GM12874 (cell line): Measurements from ENCODE around the gene ZNF831.

Experiments
- TF ChIP-seq, protein P1 (sequence below): IDR thresholded peaks from 2 replicates; pipeline ENCODE4 v1.5.1; 2011; ENCODE audit warnings: low read depth, mild to moderate bottlenecking, control low read depth, low read length, moderate library complexity; ENCODE audit not compliant: insufficient read depth

Gene ZNF831

DNA sequence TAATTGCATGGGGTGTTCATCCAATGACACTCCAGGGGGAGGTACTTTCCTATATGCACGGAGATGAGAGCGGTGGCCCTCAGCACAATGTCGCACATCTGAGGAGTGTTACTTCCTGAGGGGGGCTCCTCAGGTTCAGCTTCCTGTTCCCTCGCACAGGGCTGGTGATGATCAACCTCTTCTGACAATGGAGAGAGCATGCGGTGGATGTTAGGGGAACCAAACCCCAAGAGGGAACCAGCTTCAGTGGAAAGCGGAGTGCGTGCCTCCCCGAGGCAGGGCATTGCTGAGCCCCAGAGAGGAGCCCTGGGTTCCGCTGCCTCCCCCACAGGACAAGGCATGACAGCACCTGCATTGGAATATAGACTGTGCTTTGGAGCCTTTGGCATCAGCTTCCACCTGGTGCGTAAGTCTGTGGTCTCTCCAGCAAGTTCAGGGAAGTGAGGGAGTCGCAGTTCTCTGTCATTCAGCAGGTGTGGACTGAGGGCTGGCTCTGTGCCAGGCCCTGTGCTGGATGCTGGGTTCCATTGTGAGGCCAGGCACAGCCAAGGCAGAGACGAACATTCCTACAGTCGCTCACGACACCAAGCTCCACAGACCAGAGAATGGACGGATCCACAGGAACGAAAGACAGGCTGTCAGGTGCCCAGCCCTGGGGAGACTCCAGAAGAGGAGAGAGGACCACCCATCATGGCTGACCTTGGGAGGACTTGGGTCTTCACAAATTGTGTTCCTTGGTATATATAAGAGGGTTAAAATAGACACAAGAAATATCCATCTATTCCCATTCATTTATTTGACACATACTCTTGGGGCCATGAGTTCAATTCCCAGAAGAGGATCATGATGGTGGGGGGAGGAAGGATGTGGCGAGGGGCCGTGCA, 3.9 kb upstream of the ZNF831 start:
- TF ChIP-seq, protein P1, sequence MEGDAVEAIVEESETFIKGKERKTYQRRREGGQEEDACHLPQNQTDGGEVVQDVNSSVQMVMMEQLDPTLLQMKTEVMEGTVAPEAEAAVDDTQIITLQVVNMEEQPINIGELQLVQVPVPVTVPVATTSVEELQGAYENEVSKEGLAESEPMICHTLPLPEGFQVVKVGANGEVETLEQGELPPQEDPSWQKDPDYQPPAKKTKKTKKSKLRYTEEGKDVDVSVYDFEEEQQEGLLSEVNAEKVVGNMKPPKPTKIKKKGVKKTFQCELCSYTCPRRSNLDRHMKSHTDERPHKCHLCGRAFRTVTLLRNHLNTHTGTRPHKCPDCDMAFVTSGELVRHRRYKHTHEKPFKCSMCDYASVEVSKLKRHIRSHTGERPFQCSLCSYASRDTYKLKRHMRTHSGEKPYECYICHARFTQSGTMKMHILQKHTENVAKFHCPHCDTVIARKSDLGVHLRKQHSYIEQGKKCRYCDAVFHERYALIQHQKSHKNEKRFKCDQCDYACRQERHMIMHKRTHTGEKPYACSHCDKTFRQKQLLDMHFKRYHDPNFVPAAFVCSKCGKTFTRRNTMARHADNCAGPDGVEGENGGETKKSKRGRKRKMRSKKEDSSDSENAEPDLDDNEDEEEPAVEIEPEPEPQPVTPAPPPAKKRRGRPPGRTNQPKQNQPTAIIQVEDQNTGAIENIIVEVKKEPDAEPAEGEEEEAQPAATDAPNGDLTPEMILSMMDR = no peak

DNA sequence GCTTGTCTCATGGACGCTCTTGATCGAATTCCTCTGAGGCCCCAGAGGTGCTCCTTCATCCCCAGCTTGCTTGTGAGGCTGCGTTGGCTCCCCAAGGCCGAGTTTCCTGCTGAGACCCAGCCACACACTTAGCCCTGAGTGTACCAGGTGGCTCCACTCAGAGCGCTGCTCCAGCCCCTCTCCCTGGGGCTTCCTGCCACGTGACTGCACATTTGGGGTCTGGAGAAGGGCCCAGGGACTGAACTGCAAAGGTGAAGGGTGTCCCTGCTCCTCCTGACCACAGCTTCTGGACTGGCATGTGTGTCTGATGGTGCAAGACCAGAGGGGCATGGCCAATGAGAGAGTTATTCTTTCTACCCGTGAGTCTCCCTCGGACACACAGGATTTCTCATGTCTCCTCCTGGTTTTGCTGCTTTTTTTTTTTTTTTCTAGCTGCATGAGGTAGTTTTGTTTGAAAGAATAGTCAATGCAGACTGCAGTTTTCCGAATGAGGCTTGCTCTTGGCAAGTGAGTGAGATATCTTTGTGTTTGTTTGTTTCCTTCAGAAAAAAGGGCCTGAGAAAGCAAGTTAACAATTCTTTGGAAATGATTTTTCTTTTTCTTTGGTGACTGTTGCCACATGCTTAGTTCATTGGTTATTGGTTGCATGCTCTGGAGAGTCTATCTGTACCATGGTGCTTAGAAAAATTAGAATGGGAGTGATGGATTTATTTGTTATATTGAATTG, 3.1 kb upstream of the ZNF831 start:
- TF ChIP-seq, protein P1 = no peak

DNA sequence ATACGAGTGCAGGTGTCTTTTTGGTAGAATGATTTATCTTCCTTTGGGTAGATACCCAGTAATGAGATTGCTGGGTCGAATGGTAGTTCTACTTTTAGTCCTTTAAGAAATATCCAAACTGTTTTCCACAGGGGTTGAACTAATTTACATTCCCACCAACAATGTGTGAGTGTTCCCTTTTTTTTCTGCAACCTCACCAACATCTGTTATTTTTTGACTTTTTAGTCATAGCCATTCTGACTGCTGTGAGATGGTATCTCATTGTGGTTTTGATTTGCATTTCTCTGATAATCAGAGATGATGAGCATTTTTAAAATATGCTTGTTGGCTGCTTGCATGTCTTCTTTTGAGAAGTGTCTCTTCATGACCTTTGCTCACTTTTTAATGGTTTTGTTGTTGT, 1.9 kb upstream of the ZNF831 start:
- TF ChIP-seq, protein P1 = no peak

DNA sequence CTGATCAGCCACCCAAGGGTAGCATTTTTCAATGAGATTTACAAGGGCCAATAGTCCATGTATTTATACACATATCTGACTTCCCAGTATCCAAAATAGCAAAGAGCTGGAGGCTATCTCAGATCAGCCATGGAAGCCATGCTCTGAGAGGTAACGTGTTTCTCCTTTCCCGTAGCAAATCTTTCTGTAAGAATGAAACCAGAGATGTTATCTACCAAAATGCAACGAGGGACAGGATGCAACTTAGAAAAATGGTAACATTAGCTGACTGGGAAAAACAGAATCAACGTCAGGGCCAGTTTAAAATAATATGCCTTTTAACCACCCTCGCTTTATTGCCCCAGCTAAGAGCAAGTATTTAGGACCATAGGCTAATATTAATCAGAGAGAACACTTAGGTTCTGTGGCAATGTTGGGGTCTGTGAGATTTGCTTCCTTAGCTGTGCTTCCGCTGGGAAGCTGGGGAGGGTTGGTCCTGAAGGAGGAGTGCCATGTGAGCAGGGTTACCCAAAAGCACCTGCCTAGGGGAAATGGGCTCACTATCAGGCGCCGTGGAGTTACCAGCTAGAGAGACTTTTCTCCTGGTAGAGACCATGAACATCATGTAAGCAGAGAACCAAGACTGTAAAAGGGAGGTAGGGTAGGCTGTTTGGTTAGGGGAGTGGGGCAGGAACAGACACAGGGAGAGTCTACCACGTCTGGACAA, 1.2 kb downstream of the ZNF831 start:
- TF ChIP-seq, protein P1 = no peak

DNA sequence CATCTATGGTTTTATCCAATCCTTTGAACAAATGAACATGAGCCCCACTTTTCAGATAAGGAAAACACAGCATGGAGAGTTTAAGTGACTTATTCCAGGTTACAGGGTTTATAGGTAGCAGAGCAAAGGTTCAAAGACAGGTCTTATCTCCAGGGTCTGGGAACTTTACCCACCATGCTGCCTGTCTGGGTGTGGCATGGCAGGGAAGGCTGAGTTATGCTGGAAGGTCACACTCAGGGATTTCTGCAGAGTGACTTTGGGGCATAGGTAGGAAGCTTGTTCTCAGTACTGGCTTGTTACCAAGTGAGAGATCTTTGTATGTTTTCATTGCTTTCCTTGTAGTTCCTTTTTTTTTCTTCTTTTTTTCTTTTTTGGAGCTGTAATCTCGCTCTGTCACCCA, 1.8 kb downstream of the ZNF831 start:
- TF ChIP-seq, protein P1 = no peak

DNA sequence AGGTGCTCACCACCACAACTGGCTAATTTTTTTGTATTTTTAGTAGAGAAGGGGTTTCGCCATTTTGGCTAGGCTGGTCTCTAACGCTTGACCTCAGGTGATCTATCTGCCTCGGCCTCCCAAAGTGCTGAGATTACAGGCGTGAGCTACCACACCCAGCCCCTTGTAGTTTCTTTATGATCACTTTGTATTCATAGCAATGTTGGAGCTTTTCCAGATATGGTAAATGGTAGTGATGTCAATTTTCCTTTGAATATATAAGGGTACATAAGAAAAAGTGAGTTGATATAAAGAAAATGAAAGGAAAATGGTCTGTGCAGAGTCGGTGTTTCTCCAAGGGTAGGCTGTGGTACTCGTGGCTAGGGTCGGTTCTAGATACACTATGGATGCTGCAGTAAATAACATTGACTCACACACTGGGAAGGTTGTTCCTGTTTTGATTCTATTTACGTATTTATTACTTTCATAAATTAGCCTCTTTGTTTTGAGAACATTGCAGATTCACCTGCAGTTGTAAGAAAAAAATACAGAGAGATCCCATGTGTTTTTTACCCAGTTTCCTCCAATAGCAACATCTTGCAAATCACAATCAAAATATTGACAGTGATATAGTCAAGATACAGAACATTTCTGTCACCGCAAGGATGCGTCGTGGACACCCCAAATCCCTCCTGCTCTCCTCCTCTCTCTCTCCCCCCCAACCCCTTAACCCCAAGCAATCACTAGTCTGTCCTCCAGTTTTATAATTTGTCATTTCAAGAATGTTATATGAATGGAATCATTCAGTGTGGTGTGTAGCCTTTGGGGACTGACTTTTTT, 2.5 kb downstream of the ZNF831 start:
- TF ChIP-seq, protein P1 = no peak
